ENCODE results near the gene ARHGEF1. TPM values are rescaled to one million over a fixed set of nuclear protein-coding genes. Genes with fewer than 3 reads are reported as not detected.
"Not testable (repeated sequence)": the region's sequence is repeated elsewhere in the genome, so short reads cannot be mapped to it uniquely, and the experiment has no call there.

The ARHGEF1 gene
- total RNA-seq, 1 donor from 2014 or later: 593 TPM

DNA sequence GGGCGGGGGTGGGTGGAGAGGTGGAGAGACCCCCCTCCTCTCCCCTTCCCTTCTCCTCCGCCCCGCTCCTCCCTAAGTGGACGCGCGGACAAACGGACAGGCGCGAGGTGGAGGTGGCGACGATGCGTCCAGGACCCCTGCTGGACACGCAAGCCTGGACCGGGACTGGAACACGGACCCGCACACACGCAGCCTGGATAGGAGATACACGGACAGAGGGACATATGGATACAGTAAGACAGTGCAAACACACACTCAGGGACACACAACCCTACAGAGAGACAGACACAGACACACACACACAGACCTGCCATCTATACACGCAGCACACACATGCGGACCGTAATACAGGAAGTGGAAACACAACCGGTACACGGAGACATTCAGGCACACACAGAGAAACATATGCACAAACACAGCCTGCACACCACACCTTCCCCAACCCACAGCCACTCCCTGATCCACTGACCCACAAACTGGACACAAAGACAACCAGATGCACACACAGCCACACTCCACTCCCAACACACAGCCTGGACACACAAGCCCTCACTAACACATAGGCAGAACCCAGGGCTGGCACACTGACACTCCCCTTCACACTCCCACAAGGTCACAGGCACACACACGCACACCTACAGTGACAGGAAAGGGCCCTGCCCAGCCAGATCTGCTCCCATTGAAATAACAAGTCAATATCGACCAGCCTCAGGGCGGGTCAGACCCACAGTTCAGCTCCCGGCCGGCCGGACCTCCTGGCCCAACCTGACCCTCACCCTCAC, 46.0 kb downstream of the ARHGEF1 start:
- intact Hi-C loops (cut with micrococcal nuclease): loop anchor here (2.0 to 5.0 kb wide), 2 partner anchors 42 to 54 kb away; no protein-coding TSS in a partner anchor

DNA sequence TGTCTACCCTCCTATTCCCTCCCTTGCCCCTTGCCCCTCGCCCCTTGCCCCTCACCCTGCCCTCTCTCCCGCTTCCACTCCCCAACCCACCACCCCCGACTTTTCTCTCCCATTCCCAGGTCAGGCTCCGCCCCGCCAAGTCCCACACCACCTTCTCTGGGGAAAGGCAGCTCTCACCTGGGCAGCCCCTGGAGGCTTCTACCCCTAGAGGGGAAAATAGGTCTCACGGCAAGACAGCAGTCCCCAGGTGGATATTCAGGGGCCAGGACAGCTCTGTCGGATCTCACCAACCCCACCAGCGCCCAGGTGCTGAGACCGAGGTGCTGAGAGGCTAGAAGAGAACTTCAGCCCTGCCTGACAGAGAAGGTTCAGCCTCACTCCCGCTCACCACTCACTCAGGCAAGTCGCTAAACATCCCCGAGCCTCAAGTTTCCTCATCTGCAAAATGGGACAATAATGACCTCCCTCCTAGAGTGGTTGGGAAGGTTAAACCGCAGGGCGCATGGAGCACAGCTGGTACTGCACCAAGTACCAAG, 46.6 kb downstream of the ARHGEF1 start:
- intact Hi-C loops (cut with micrococcal nuclease): loop anchor here (2.0 to 5.0 kb wide), 2 partner anchors 42 to 55 kb away; no protein-coding TSS in a partner anchor

DNA sequence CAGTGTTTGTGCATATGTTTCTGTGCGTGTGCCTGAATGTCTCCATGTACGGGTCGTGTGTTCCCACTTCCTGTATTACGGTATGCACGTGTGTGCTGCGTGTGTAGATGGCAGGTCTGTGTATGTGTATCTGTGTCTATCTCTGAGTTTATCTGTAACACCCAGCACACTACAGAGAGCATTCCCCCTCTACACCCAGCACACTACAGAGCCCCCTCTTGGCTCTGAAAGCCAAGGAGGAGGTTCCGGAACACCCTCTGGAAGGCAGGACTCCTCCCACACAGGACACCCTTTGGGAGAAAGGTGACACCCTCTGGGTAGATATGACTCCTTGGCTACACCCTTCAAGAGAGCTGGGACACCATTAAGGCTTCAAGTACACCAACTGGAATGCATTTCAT, 47.3 kb downstream of the ARHGEF1 start:
- intact Hi-C loops (cut with micrococcal nuclease): no loop called here

DNA sequence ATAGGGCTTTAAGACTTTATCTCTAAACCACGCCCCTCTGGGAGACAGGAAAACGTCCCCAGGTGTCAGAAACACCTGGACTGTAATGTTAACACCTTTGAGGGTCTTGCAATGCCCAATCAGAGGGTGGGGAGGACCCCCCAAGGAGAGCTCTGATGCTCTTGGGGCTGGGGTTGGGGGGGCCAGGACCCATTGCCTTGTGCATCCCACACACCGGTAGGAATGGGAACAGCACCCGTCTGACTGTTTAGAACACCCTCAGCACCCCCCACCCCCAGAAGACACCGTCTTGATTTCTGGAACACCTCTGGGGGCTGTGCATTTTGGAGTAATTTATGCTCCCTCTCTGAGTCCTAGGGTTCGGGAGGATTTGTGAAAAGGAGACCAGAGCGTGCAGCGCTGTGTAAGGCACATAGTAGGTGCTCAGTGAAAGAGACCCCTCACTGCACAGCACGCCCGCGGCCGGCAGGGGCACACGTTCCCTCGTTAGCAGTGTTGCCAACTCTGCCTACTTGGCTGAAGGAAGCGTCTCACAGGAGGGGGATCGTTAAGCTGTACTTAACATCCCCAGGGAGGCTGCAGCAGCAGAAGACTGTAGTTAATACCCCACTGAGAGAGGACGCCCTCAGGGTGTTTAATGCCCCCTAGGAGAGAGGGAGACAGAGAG, 48.1 kb downstream of the ARHGEF1 start:
- intact Hi-C loops (cut with micrococcal nuclease): no loop called here

DNA sequence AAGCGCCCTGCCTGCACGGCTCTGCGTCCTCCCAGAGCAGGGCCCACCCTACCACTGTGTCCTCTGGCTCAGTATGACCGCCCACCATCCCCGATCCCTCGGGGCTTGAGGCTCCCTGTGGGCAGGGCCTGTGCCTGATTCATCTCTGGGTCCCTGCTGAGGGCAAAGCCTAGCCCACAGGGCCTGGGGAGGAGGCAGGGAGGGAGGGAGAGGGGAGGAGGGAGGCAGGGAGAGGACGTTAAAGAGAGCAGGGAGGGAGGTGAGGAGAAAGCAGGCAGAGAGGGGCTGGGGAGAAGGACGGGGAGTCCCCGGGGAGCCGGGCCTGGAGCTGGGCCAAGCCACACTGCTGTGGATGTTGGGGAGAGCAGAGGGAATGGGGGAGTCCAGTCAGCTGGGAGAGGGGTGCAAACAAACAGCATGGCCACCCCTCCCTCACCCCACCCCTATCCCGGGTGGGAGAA, 49.3 kb downstream of the ARHGEF1 start:
- intact Hi-C loops (cut with micrococcal nuclease): no loop called here

DNA sequence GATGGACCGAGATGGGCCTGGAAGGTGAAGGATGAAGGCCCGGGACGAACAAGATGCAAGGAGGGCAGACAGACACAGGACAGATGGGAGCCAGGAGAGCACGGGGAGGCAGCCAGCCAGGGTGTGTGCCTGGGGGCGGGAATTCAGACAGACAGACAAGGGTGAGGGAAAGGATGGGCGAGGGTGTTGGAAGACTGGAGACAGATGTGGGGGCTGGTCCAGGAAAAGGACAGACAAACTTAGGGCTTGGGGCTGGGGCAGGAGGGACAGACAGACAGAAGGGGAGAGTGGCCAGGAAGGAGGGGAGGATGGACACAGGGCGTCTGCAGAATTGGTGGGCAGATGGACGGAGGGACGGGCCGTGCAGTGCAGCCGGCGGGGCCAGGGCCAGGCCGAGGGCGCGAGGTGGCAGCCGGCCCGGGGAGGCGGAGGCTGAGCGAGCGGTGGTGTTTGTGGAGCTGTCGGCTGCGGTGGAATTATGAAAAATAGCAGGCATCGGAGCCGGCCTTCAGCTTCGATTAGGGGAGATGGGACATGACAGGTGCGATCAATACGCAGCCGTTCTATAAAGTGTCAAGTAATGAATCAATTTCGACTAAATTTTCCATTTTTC, 49.8 kb downstream of the ARHGEF1 start:
- intact Hi-C loops (cut with micrococcal nuclease): no loop called here

DNA sequence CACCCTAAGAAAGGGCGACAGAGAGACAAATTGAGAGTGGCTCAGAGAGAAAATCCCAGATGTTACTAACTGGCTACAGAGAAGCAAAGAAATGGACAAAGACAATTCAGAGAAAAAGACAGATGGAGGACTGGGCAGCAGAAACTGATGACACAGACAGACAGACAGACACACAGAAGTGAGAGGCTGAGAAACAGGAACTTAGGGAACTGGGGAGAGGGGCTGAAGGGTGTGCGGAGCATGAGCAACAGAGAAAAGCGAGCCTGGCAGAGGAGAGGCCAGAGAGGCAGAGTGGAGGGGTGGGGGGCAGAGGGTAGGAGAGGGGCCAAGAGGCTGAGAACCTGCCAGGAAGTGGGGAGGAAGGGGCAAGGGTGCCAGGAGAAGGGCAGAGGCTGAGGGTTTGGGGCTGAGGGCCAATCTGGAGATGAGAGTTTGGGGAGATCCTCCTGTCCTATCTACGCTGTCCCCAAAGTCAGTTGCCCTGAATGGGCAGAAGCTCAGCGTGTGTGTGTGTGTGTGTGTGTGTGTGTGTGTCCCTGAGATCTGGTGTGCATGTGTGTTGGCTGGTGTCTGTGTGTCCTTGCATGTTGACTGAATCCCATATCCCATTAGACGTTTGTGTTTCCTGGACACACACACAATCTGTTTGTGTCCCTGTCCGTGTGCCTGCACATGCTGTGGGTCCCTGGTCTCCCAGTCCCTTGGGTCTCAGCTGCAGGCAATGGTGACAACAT, 50.9 kb downstream of the ARHGEF1 start:
- intact Hi-C loops (cut with micrococcal nuclease): loop anchor here (2.0 kb wide), 1 partner anchor 75 kb away; no protein-coding TSS in a partner anchor

DNA sequence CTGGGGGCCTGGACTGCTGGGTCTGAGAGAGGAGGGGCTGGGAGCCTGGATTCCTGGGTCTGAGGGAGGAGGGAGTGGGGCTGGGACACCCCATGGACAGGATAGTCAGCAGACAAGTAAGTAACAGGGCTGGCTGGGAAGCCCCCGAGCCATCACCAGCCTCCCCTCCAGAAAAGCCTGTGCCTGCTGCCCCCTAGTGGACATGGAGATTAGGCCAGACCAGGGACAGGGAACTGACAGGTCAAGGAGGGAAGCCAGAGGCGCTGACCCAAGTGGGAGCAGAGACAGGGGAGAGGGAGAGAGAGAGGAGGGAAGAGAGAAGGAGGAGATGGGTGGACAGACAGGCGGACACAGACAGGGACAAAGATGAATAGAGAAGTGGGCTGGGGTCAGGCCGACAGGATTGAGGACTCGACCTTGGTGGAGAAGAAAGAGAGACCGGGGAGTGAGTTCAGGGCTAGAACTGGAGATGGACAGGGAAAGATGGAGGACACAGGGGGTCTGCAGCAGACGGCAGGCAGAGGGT, 51.9 kb downstream of the ARHGEF1 start:
- intact Hi-C loops (cut with micrococcal nuclease): loop anchor here (2.0 kb wide), 1 partner anchor 76 kb away; no protein-coding TSS in a partner anchor

DNA sequence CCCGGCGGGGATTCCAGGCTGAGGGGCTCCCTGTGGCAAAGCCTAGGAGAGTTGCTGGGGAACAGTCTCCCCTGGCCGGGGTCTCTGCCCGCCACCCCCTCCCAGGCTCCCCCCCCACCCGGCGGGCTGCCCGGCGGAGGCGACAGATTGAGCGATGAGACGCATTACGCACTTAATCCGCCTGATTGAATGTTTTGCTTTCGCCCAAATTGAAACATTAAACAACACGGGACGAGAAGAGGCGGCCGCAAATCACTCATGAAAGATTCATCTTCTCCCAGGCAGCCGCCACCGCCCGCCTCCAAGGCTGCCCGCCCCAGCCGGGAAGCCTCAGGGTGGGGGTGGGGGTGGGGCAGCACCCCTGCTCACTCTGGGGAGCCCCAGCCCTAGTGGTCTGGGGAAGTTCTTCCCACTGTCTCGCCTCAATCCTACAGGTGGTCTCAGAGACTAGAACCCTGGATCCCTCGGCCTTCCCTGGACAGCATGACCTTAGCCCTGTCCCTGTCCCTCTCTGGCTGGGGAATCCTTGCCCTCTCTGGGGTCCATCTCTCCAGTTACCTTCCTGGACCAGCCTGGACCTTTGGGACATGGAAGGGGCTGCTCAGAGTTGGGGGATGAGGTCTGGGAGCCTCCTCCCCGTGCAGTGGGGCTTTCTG, 52.9 kb downstream of the ARHGEF1 start:
- intact Hi-C loops (cut with micrococcal nuclease): loop anchor here (2.0 kb wide), 1 partner anchor 77 kb away; no protein-coding TSS in a partner anchor

DNA sequence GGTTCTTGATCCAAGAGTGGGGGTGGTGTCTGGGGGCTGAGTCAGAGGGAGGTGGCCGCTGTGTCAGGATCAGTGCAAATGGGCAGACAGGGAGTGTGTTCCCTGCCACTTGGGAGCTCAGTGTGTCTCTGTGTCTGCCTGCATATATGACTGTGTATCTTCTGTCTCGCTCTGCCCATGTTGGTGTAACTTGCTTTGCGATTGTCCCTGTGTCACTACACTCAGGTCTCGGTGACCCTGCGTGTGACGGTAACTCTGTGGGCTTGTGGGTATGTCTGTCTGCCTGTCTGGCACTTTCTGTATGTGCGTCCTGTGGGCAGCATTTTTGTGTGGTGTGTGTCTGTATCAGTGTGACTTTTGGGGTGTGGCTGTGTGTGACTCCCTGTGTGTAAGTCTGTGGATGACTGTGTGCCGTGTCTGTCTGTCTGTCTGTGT, 53.4 kb downstream of the ARHGEF1 start:
- intact Hi-C loops (cut with micrococcal nuclease): no loop called here

DNA sequence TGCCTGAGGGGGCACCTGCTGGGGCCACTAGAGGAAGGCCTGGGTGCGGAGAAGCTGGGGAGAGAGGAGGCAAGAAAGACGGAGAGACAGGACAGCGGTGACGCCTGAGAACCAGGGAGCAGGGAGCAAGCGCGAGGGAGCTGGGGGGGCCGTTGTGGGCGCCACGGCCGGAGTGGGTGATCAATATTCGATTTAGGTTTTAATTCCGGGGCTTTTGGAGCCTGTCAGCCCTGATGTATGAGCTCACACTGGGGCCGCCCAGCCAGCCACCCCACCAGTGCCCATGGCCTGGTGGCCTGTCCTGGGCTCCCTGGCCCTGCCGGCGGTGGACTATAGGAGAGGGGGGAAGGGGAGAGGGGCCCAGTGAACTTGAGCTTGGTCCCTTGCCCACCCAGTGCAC, 54.0 kb downstream of the ARHGEF1 start:
- intact Hi-C loops (cut with micrococcal nuclease): no loop called here

DNA sequence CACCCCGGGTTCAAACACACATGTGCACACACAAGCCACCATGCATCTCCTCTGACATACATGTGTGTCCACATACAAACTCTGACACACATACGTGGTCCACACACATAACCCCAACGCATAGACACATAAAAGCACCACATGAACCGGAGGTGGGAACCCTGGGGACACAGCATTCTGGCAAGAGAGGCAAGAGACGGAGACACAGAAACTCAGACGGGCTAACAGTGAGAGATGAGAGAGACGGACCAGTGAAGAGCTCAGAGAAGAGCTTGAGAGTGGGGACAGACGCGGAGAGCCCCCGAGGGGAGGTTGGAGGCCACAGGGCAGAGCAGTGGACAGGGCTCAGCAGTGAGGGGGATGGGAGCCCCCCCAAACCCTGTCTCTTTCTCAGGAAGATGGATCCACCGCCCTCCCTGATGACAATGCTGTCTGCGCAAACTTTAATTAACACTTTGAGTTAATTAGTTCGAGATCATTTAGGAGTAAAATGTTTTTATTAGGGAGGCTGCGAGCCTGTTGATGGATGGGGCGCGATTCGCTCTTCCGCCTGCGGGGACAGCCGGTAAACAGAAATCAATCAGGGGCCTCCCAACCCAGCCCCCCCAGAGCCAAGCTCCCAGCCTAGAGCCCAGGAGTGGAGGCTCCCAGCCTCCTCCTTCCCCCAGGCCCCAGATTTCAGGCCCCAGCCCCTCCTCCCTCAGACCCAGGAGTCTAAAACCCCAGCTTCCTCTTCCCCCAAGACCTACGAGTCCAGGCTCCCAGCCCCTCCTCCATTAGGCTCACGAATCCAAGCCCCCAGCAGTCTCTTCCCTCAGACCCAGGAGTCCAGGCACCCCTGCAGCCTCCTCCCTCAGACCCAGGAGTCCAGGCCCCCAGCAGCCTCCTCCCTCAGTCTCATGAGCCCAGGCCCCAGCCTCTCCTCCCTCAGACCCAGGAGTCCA, 54.8 kb downstream of the ARHGEF1 start:
- intact Hi-C loops (cut with micrococcal nuclease): no loop called here

DNA sequence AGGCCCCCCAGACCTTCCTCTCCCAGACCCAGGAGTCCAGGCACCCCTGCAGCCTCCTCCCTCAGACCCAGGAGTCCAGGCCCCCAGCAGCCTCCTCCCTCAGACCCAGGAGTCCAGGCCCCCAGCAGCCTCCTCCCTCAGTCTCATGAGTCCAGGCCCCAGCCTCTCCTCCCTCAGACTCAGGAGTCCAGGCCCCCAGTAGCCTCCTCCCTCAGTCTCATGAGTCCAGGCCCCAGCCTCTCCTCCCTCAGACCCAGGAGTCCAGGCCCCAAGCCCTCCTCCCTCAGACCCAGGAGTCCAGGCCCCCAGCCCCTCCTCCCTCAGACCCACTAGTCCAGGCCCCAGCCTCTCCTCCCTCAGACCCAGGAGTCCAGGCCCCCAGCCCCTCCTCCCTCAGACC, 56.2 kb downstream of the ARHGEF1 start:
- intact Hi-C loops (cut with micrococcal nuclease): not testable (repeated sequence)

DNA sequence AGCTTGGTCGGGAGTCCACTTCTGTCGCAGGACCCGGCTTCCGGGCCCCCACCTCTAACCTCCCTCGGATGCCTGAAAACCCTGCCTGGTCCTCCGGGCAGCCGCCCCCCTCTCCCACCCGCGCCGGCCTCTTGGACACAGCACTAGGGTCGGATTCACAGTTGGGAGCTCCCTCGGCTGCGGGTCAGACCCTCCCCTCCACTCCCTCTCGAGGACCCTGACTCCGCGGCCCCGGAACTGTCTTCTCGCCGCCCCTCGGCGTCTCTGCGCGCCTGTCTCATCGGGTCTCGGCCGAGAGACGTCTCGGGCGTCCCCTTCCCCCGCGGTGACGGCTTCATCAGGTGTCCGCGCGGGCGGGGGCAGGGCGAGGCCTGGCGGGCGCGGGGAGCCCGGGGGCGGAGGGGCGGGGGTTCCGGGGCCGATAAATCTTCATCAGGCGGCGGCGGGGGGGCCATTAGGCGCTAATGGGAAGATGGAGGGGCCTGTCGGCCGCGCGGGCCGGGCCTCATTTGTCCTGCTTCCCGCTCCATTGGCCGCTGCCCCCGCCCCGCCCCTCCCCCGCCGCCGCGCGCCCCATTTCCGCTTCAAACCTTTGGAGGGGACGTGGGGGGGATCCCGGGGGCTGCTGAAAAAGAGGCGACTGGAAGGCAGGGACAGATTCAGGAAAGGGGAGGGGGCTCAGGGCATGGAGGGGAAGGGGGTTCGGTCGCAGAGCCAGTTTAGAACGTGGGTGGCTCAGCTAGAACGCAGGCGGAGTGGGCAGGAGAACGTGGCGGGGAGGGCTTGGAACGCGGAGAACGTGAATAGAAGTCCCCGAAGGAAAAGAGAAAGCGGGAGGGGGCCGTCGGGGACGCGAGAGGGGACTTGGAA, 57.1 kb downstream of the ARHGEF1 start:
- intact Hi-C loops (cut with micrococcal nuclease): no loop called here

DNA sequence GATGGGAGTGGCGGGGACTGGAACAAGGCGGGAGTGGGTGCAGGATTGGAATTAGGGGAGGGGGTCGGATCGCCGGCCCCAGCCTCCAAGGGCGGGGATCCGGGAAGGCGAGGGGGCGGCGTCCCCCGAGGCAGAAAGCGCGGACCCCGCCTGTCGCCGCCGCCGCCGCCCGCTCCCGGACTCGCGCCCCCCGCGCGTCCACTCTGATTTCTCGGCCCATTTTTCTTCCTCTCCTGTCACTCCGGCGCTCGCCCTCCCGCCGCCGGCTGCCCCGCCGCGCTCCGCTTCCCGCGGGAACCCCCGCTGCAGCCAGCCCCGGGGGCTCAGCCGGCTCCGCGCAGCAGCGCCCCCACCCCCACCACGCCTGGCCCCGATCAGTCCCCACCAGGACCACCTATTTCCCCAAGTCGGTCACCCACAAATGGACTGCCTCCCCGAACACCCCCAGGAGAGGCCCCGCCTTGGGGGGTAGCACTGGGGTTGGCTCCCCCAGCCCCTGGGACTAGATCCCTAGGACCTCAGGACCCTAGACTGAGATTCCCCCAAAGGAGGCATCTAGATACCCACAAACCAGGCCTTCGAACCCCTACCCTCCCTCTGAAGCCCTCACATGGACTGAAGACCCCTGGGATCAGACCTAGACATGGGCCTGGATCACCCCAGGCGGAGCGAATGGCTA, 57.9 kb downstream of the ARHGEF1 start:
- intact Hi-C loops (cut with micrococcal nuclease): no loop called here

DNA sequence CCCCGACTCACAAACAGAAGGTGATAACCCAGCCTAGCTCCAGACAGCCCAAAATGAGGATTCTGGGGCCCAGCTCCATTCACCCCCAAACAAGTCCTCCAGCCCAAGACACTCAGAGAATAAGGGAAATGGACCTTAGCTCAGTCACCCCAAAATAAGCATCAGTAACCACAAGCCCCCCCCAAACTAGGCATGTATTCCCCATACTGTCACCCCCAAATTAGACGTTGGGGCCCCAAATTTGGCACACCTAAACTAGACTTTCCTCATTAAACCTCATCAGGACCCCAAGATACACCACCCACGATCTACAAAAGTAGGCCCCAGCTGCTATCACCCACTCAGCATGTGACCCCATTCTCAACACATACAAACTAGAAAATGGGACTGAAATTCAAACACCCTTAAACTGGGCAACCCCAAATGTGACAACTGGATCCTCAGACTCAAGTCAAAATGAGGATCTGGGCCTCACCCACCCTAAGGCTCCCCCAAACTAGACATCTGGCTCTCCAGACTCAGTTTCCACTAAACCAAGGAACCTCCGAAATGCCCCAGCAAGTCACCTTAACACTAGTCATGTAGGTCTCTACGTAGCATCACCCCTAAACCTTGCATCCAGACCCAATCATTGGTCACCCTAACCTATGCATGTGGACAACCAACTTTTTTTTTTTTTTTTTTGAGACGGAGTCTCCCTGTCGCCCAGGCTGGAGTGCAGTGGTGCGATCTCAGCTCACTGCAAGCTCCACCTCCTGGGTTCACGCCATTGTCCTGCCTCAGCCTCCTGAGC, 58.6 kb downstream of the ARHGEF1 start:
- intact Hi-C loops (cut with micrococcal nuclease): no loop called here

DNA sequence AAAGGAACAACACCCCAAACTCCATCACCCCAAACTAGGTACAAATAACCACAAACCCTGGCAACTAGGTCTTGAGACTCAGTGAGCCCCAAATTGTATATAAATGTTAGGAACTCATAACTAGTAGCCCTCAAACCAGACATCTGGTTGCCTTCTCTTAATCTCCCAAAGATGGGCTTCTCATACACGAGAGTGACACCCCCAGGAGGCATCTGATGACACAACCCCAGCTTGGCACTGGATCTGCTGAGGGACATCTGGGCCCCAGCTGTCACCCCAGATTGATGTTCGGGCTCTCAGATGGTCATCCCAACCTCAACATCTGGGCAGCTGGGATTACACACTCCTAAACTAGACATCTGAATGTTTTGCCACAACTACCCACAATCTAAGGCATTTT, 61.4 kb downstream of the ARHGEF1 start:
- intact Hi-C loops (cut with micrococcal nuclease): no loop called here

Measured in T-helper 2 cell treated with Interferon-gamma antibody and Interleukin-4, amounts not matched to agents 100 ng/mL and 5 ng/mL, for 36 hours (primary cell).